GM10266 (cell line): ENCODE results near the gene NDRG2.

Experiments
- DNase-seq: peaks from one replicate; pipeline ENCODE4 v3.0.0; 2012; ENCODE audit errors: extremely low spot score
- TF ChIP-seq, protein P1 (sequence below): IDR thresholded peaks from 2 replicates; pipeline ENCODE4 v1.5.1; 2012; ENCODE audit warnings: mild to moderate bottlenecking, low read depth; ENCODE audit not compliant: control insufficient read depth, insufficient read depth; ENCODE audit errors: missing control alignments

Gene NDRG2

GRCh38 chr14:21038441-21039422 lies 13.9 kb upstream of the NDRG2 start:
- no peak for DNase-seq
- TF ChIP-seq, protein P1, sequence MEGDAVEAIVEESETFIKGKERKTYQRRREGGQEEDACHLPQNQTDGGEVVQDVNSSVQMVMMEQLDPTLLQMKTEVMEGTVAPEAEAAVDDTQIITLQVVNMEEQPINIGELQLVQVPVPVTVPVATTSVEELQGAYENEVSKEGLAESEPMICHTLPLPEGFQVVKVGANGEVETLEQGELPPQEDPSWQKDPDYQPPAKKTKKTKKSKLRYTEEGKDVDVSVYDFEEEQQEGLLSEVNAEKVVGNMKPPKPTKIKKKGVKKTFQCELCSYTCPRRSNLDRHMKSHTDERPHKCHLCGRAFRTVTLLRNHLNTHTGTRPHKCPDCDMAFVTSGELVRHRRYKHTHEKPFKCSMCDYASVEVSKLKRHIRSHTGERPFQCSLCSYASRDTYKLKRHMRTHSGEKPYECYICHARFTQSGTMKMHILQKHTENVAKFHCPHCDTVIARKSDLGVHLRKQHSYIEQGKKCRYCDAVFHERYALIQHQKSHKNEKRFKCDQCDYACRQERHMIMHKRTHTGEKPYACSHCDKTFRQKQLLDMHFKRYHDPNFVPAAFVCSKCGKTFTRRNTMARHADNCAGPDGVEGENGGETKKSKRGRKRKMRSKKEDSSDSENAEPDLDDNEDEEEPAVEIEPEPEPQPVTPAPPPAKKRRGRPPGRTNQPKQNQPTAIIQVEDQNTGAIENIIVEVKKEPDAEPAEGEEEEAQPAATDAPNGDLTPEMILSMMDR: no peak

DNA sequence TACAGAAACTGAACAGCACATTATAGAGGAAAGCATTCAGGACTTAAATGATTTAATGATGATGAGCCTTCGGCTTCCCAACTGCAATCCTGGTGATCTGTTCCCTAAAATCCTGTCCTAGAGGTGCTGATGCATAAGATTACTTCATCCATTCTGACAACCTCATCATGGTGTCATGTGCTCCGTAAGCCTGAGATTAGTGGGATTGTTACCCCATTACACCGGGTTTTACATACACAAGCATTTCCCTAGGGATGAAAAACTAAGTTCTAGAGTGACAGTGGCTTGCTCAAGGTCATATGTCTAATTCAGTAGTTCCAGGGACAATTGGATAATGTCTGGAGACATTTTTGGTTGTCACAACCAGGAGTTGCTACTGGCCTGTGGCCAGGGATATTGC lies 12.3 kb upstream of the NDRG2 start:
- no peak for DNase-seq

GRCh38 chr14:21036751-21037150 lies 11.9 kb upstream of the NDRG2 start:
- TF ChIP-seq, protein P1: no peak
- DNase-seq: no peak

More for the DNA sequence above, 12.3 kb upstream of the NDRG2 start:
- TF ChIP-seq, protein P1: no peak

DNA sequence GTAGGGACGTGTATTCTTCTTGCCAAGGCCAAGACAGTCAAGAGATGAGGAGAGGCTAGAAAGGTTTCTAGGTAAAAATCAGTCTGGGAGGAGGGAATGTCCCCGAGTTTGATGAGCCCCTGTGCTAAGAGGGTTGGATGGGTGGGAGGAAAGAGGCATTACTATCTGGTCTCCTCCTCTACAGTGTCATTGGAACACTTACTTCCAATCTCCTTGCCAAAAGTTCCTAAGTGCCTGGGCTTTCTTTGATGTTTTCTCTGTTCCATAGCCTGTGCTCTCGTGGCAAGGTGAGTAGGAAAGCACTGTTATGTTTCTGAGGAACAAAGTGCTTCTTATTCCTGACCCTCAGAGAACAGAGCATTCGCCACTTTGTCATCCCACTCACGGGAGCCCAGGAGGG lies 9.8 kb upstream of the NDRG2 start, which contains the start of gene RNASE13:
Gene RNASE13 (minus strand): TSS at position 101 of the 400 bp plus-strand sequence. CDS start 519 bp downstream, outside the sequence.
- no peak for DNase-seq
- TF ChIP-seq, protein P1: no peak

- TF ChIP-seq, protein P1: no peak
- DNase-seq: no peak
Measured at GRCh38 chr14:21033133-21033698, 8.4 kb upstream of the NDRG2 start.

DNA sequence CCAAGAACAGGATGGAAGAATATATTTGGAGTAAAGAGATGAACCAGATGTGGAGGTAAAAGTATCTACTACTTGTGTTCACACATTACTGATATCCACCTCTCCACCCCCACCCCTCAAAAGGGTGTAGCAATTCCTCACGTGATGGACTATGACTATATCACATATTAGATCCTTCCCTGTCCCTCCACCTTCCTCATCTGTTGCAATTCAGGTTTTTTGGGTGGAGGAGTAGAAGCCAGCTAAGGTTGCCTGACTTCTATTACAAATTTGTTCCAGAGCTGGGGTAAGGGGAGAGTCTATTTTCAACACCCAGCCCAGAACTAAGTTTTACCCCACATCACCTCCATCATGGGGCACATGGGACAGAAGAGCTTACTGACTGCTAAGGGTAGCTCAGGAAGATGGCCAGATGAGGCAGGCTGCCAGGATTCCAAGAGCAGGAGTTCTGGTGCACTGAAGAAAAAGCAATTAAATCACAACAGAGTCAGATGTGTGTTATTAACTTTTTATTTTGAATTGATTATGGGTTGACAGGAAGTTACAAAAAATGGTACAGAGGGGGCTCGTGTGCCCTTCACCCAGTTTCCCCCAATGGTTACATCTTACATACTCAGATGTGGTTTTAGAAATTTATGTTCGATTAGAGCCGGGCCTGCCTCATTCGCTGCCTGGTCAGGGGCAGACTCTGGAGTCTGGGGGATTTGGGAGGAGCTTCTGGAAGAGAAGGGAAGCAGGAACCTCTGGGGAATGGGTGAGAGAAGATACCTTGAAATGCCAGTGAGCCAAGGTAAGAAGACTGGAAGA lies 7.7 kb upstream of the NDRG2 start:
- TF ChIP-seq, protein P1: no peak
- DNase-seq: no peak
